Stimulated activated naive CD8-positive, alpha-beta T cell treated with anti-CD3 and anti-CD28 coated beads, Interleukin-15, Interleukin-2, amounts not matched to agents 100 ng/mL and 50 ng/mL, for 24 hours (primary cell): Measurements from ENCODE around the gene TNIP2.
"Not testable (repeated sequence)": the region's sequence is repeated elsewhere in the genome, so short reads cannot be mapped to it uniquely, and the experiment has no call there.

Experiments used
- H3K27ac Mint-ChIP-seq: one replicate; pipeline ENCODE4 v1.8.0; 2021; ENCODE audit warnings: mild to moderate bottlenecking, mixed read lengths
- H3K27me3 Mint-ChIP-seq: one replicate; pipeline ENCODE4 v1.8.0; 2021; ENCODE audit warnings: mixed read lengths
- H3K36me3 Mint-ChIP-seq: one replicate; pipeline ENCODE4 v1.8.0; 2021; ENCODE audit warnings: low read depth, mixed read lengths
- H3K4me1 Mint-ChIP-seq: one replicate; pipeline ENCODE4 v1.8.0; 2021; ENCODE audit warnings: low read depth, mixed read lengths
- H3K4me3 Mint-ChIP-seq: one replicate; pipeline ENCODE4 v1.8.0; 2021; ENCODE audit warnings: mild to moderate bottlenecking, mixed read lengths
- H3K9me3 Mint-ChIP-seq: one replicate; pipeline ENCODE4 v1.8.0; 2021; ENCODE audit warnings: mixed read lengths

Gene TNIP2

GRCh38 chr4:2788101-2788500, 32.0 kb upstream of the TNIP2 start:
- Mint-ChIP-seq H3K36me3 (no peaks in the 10 kb centered on the region), H3K9me3 (peaks cover 3% of the 10 kb centered on the region), H3K27me3 (no peaks in the 10 kb centered on the region), H3K4me1 (peaks cover 52% of the 10 kb centered on the region), H3K27ac (peak overlapping the region; percentile 97), H3K4me3 (no peak overlapping the region)

- Mint-ChIP-seq H3K27ac (peak overlapping the region; percentile 97), H3K27me3 (no peaks in the 10 kb centered on the region), H3K4me1 (peaks cover 52% of the 10 kb centered on the region), H3K36me3 (no peaks in the 10 kb centered on the region), H3K4me3 (peak overlapping the region; percentile 13), H3K9me3 (peaks cover 3% of the 10 kb centered on the region)
These were observed 31.3 kb upstream of the TNIP2 start for GRCh38 chr4:2787230-2788100.

GRCh38 chr4:2786794-2787229, 30.7 kb upstream of the TNIP2 start:
- Mint-ChIP-seq H3K36me3 (no peaks in the 10 kb centered on the region), H3K4me1 (peaks cover 52% of the 10 kb centered on the region), H3K4me3 (no peak overlapping the region), H3K9me3 (peaks cover 7% of the 10 kb centered on the region), H3K27me3 (no peaks in the 10 kb centered on the region), H3K27ac (peak overlapping the region; percentile 97)

GRCh38 chr4:2786152-2786671, 30.1 kb upstream of the TNIP2 start:
- H3K4me1 Mint-ChIP-seq = peaks cover 52% of the 10 kb centered on the region
- H3K27ac Mint-ChIP-seq = peak overlapping the region; percentile 97
- peak overlapping the region; percentile 10 for H3K4me3 Mint-ChIP-seq
- no peaks in the 10 kb centered on the region for H3K36me3 Mint-ChIP-seq
- H3K9me3 Mint-ChIP-seq = peaks cover 9% of the 10 kb centered on the region
- no peaks in the 10 kb centered on the region for H3K27me3 Mint-ChIP-seq

GRCh38 chr4:2785613-2786012, 29.5 kb upstream of the TNIP2 start:
- Mint-ChIP-seq H3K36me3 (no peaks in the 10 kb centered on the region), H3K4me1 (peaks cover 52% of the 10 kb centered on the region), H3K4me3 (no peak overlapping the region), H3K27me3 (no peaks in the 10 kb centered on the region), H3K27ac (peak overlapping the region; percentile 45), H3K9me3 (peaks cover 12% of the 10 kb centered on the region)

GRCh38 chr4:2783790-2784189, 27.7 kb upstream of the TNIP2 start:
- H3K27ac Mint-ChIP-seq = no peak overlapping the region

GRCh38 chr4:2781911-2782310, 25.8 kb upstream of the TNIP2 start:
- no peak overlapping the region for H3K27ac Mint-ChIP-seq
- H3K27me3 Mint-ChIP-seq = no peaks in the 10 kb centered on the region
- no peak overlapping the region for H3K4me3 Mint-ChIP-seq
- H3K9me3 Mint-ChIP-seq = peaks cover 12% of the 10 kb centered on the region
- H3K4me1 Mint-ChIP-seq = peaks cover 27% of the 10 kb centered on the region
- no peaks in the 10 kb centered on the region for H3K36me3 Mint-ChIP-seq

More at GRCh38 chr4:2783790-2784189, 27.7 kb upstream of the TNIP2 start:
- H3K36me3 Mint-ChIP-seq = no peaks in the 10 kb centered on the region
- no peak overlapping the region for H3K4me3 Mint-ChIP-seq
- peaks cover 12% of the 10 kb centered on the region for H3K9me3 Mint-ChIP-seq
- peaks cover 45% of the 10 kb centered on the region for H3K4me1 Mint-ChIP-seq
- no peaks in the 10 kb centered on the region for H3K27me3 Mint-ChIP-seq

GRCh38 chr4:2780643-2781042, 24.5 kb upstream of the TNIP2 start:
- not testable (repeated sequence) for H3K27me3 Mint-ChIP-seq, H3K27ac Mint-ChIP-seq, H3K36me3 Mint-ChIP-seq, H3K4me3 Mint-ChIP-seq
- Mint-ChIP-seq H3K9me3 (peaks cover 12% of the 10 kb centered on the region), H3K4me1 (peaks cover 14% of the 10 kb centered on the region)

GRCh38 chr4:2771264-2771663, 15.1 kb upstream of the TNIP2 start:
- peaks cover 9% of the 10 kb centered on the region for H3K36me3 Mint-ChIP-seq
- H3K4me3 Mint-ChIP-seq = no peak overlapping the region
- H3K27ac Mint-ChIP-seq = no peak overlapping the region
- H3K4me1 Mint-ChIP-seq = peaks cover 21% of the 10 kb centered on the region
- peaks cover 8% of the 10 kb centered on the region for H3K9me3 Mint-ChIP-seq
- no peaks in the 10 kb centered on the region for H3K27me3 Mint-ChIP-seq

GRCh38 chr4:2768921-2769336, 12.8 kb upstream of the TNIP2 start:
- no peak overlapping the region for H3K4me3 Mint-ChIP-seq
- peaks cover 8% of the 10 kb centered on the region for H3K9me3 Mint-ChIP-seq
- no peak overlapping the region for H3K27ac Mint-ChIP-seq
- H3K4me1 Mint-ChIP-seq = peaks cover 28% of the 10 kb centered on the region
- H3K36me3 Mint-ChIP-seq = peaks cover 9% of the 10 kb centered on the region
- H3K27me3 Mint-ChIP-seq = no peaks in the 10 kb centered on the region

GRCh38 chr4:2768124-2768523, 12.0 kb upstream of the TNIP2 start:
- Mint-ChIP-seq H3K4me3 (no peak overlapping the region), H3K9me3 (peaks cover 8% of the 10 kb centered on the region), H3K36me3 (peaks cover 9% of the 10 kb centered on the region), H3K27ac (no peak overlapping the region), H3K27me3 (no peaks in the 10 kb centered on the region), H3K4me1 (peaks cover 28% of the 10 kb centered on the region)

- Mint-ChIP-seq H3K27me3 (no peaks in the 10 kb centered on the region), H3K4me1 (peaks cover 28% of the 10 kb centered on the region), H3K27ac (no peak overlapping the region), H3K36me3 (peaks cover 9% of the 10 kb centered on the region), H3K4me3 (no peak overlapping the region), H3K9me3 (peaks cover 8% of the 10 kb centered on the region)
These were observed 11.6 kb upstream of the TNIP2 start for GRCh38 chr4:2767705-2768074.

- H3K27ac Mint-ChIP-seq = no peak overlapping the region
- H3K4me1 Mint-ChIP-seq = peaks cover 28% of the 10 kb centered on the region
- no peaks in the 10 kb centered on the region for H3K27me3 Mint-ChIP-seq
These were observed 11.0 kb upstream of the TNIP2 start for GRCh38 chr4:2767046-2767704.

GRCh38 chr4:2765832-2766526, 9.8 kb upstream of the TNIP2 start:
- Mint-ChIP-seq H3K27ac (no peak overlapping the region), H3K36me3 (peaks cover 9% of the 10 kb centered on the region), H3K27me3 (no peaks in the 10 kb centered on the region), H3K9me3 (peaks cover 4% of the 10 kb centered on the region), H3K4me1 (peaks cover 29% of the 10 kb centered on the region), H3K4me3 (no peak overlapping the region)

More at GRCh38 chr4:2767046-2767704, 11.0 kb upstream of the TNIP2 start:
- no peak overlapping the region for H3K4me3 Mint-ChIP-seq
- H3K36me3 Mint-ChIP-seq = peaks cover 9% of the 10 kb centered on the region
- peaks cover 8% of the 10 kb centered on the region for H3K9me3 Mint-ChIP-seq

- no peaks in the 10 kb centered on the region for H3K36me3 Mint-ChIP-seq
These were observed 7.4 kb upstream of the TNIP2 start for GRCh38 chr4:2763511-2763967.

More at GRCh38 chr4:2763511-2763967, 7.4 kb upstream of the TNIP2 start:
- H3K4me1 Mint-ChIP-seq = peaks cover 13% of the 10 kb centered on the region
- peak overlapping the region; percentile 55 for H3K4me3 Mint-ChIP-seq
- no peaks in the 10 kb centered on the region for H3K27me3 Mint-ChIP-seq
- no peaks in the 10 kb centered on the region for H3K9me3 Mint-ChIP-seq
- no peak overlapping the region for H3K27ac Mint-ChIP-seq
